Upper lobe of right lung (tissue), 1 donor: ENCODE results near the gene TAPBPL. TPM values are rescaled to one million over a fixed set of nuclear protein-coding genes. Genes with fewer than 3 reads are reported as not detected.
"Not testable (repeated sequence)": the region's sequence is repeated elsewhere in the genome, so short reads cannot be mapped to it uniquely, and the experiment has no call there.

Experiments used
- ATAC-seq: fragments of 200-7000 bp; cut with Tn5 transposase; one replicate; pipeline ENCODE4 v1.9.1; 2020; ENCODE audit warnings: mild to moderate bottlenecking, moderate library complexity
- DNase-seq: peaks from one replicate; pipeline ENCODE4 v3.0.0-alpha.2; 2020
- H3K27ac ChIP-seq: fragments of 200-600 bp; one replicate; pipeline ENCODE4 v1.8.0; 2022
- H3K27me3 ChIP-seq: fragments of 200-600 bp; one replicate; pipeline ENCODE4 v1.8.0; 2022; ENCODE audit warnings: mild to moderate bottlenecking
- H3K36me3 ChIP-seq: fragments of 200-600 bp; one replicate; pipeline ENCODE4 v1.8.0; 2022
- H3K4me1 ChIP-seq: fragments of 200-600 bp; one replicate; pipeline ENCODE4 v1.8.0; 2022
- H3K4me3 ChIP-seq: fragments of 200-600 bp; one replicate; pipeline ENCODE4 v1.8.0; 2022; ENCODE audit warnings: mild to moderate bottlenecking
- H3K9me3 ChIP-seq: fragments of 200-600 bp; one replicate; pipeline ENCODE4 v1.8.0; 2022
- intact Hi-C: fragments of 100-400 bp; cut with DNase I; formaldehyde crosslinking; loops from one replicate; pipeline ENCODE4 v1.11.0; 2022
- total RNA-seq: library from RNA; stranded (reverse); fragmentation: NEBNext Ultra II Directional; extraction: Animal tissue kit (Norgen Biotek cat#: 25700); gene quantifications from one replicate; pipeline ENCODE4 v1.2.1, GENCODE V29; 2021
- TF ChIP-seq, protein P1 (sequence below): fragments of 200-600 bp; IDR thresholded peaks from one replicate; pipeline ENCODE4 v1.8.0; 2022; ENCODE audit warnings: antibody characterized with exemption
- donor health status: DM: no; HTN: yes; CAD: no; lungs with severe emphysema.

TAPBPL gene
- total RNA-seq, 1 donor from 2014 or later, result 28.4 TPM

GRCh38 chr12:6472491-6472890, 20.6 kb downstream of the TAPBPL start:
- Histone ChIP-seq H3K9me3 (no peaks in the 10 kb centered on the region), H3K36me3 (no peaks in the 10 kb centered on the region), H3K27me3 (no peaks in the 10 kb centered on the region), H3K4me1 (peaks cover 26% of the 10 kb centered on the region), H3K4me3 (no peak overlapping the region), H3K27ac (no peak overlapping the region)
- intact Hi-C loops, result no loop called here
- ATAC-seq (no peak), DNase-seq (no peak)
- TF ChIP-seq, protein P1, sequence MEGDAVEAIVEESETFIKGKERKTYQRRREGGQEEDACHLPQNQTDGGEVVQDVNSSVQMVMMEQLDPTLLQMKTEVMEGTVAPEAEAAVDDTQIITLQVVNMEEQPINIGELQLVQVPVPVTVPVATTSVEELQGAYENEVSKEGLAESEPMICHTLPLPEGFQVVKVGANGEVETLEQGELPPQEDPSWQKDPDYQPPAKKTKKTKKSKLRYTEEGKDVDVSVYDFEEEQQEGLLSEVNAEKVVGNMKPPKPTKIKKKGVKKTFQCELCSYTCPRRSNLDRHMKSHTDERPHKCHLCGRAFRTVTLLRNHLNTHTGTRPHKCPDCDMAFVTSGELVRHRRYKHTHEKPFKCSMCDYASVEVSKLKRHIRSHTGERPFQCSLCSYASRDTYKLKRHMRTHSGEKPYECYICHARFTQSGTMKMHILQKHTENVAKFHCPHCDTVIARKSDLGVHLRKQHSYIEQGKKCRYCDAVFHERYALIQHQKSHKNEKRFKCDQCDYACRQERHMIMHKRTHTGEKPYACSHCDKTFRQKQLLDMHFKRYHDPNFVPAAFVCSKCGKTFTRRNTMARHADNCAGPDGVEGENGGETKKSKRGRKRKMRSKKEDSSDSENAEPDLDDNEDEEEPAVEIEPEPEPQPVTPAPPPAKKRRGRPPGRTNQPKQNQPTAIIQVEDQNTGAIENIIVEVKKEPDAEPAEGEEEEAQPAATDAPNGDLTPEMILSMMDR, result no peak

GRCh38 chr12:6475233-6475975, 23.6 kb downstream of the TAPBPL start:
- H3K4me3 ChIP-seq, H3K36me3 ChIP-seq, H3K27me3 ChIP-seq, DNase-seq, ATAC-seq, H3K27ac ChIP-seq, H3K9me3 ChIP-seq, intact Hi-C loops, H3K4me1 ChIP-seq: not testable (repeated sequence)

DNA sequence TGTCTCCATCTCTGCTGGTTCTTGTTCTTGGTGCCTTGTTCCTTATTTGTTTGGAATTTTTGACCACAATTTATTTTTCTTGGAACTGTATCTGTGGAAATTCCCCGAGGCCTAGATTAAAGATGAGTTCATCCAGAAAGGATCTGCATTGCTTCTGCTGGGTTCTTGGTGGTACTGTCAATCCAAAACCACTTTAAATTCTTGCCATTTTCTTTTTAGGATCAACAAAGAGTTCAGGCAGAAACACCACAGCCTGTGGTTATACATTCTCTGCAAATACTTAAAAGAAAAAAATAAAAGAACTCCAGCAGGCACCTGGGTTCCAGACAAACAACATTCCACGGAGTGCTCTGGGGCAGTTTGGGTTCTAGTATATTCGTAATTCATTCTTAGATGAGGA, 24.6 kb downstream of the TAPBPL start:
- ATAC-seq (no peak), DNase-seq (no peak)
- Histone ChIP-seq H3K4me1 (peaks cover 8% of the 10 kb centered on the region), H3K27me3 (no peaks in the 10 kb centered on the region), H3K36me3 (no peaks in the 10 kb centered on the region), H3K27ac (peak overlapping the region; percentile 24), H3K9me3 (no peaks in the 10 kb centered on the region), H3K4me3 (no peak overlapping the region)
- TF ChIP-seq, protein P1, result no peak
- intact Hi-C loops, result no loop called here

DNA sequence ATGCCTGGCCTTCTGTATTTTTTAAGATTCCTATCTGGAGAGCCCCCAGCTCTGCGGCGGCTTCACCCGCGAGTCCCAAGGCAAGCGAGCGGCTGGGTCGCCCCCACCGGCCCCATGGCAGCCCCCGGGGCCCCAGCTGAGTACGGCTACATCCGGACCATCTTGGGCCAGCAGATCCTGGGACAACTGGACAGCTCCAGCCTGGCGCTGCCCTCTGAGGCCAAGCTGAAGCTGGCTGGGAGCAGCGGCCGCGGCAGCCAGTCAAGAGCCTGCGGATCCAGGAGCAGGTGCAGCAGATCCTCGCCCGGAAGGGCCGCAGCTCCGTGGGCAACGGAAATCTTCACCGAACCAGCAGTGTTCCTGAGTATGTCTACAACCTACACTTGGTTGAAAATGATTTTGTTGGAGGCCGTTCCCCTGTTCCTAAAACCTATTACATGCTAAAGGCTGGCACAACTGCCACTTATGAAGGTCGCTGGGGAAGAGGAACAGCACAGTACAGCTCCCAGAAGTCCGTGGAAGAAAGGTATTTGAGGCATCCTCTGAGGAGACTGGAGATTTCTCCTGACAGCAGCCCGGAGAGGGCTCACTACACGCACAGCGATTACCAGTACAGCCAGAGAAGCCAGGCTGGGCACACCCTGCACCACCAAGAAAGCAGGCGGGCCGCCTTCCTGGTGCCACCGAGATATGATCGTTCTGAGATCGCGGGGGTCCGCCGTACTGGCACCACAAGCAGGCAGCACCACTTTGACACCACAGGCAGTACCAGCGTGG, 25.9 kb downstream of the TAPBPL start:
- H3K27me3 ChIP-seq, H3K4me1 ChIP-seq, intact Hi-C loops, H3K27ac ChIP-seq, H3K9me3 ChIP-seq, H3K36me3 ChIP-seq, DNase-seq, ATAC-seq, H3K4me3 ChIP-seq: not testable (repeated sequence)

DNA sequence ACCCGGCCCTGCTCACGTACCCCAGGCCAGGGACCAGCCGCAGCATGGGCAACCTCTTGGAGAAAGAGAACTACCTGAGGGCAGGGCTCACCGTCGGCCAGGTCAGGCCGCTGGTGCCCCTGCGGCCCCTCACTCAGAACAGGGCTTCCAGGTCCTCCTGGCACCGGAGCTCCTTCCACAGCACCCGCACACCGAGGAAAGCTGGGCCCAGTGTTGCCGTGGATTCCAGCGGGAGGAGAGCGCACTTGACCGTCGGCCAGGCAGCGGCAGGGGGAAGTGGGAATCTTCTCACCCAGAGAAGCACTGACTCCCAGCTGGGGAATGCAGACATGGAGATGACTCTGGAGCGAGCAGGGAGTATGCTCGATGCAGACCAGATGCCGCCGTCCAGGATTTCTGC, 26.6 kb downstream of the TAPBPL start:
- H3K9me3 ChIP-seq, result no peaks in the 10 kb centered on the region
- H3K4me1 ChIP-seq, result peaks cover 8% of the 10 kb centered on the region
- TF ChIP-seq, protein P1, result no peak
- ATAC-seq, result no peak
- no peaks in the 10 kb centered on the region for H3K36me3 ChIP-seq
- intact Hi-C loops, result no loop called here
- H3K4me3 ChIP-seq, result no peak overlapping the region
- no peak overlapping the region for H3K27ac ChIP-seq
- no peak for DNase-seq
- no peaks in the 10 kb centered on the region for H3K27me3 ChIP-seq

DNA sequence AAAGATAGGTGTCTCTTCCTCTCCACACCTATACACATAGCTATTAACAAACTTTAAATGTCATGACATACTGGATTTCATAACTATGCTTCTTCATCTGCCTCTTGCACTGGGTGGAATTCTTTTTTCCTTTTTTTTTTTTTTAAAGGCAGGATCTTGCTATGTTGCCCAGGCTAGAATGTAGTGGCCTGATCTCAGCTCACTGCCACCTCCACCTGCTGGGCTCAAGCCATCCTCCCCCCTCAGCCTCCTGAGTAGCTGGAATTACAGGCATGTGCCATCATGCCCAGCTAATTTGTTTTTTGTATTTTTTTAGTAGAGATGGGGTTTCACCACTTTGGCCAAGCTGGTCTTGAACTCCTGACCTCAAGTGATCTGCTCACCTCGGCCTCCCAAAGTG, 36.4 kb downstream of the TAPBPL start:
- intact Hi-C loops, result no loop called here
- TF ChIP-seq, protein P1, result no peak
- H3K27ac ChIP-seq, result no peak overlapping the region
- H3K4me1 ChIP-seq, result peaks cover 7% of the 10 kb centered on the region
- ATAC-seq (no peak), DNase-seq (no peak)
- no peaks in the 10 kb centered on the region for H3K9me3 ChIP-seq
- no peaks in the 10 kb centered on the region for H3K36me3 ChIP-seq
- H3K4me3 ChIP-seq, result no peak overlapping the region
- no peaks in the 10 kb centered on the region for H3K27me3 ChIP-seq
